GM19043 (cell line): Measurements from ENCODE around the gene ANKRA2.
A peak's percentile ranks its signal among the peaks of the same experiment; 100 is the strongest.

Experiments
- ATAC-seq: cut with Tn5 transposase; IDR thresholded peaks from one replicate; pipeline ENCODE4 v1.9.1; 2021; ENCODE audit warnings: low read depth; ENCODE audit not compliant: unreplicated experiment

The ANKRA2 gene, protein sequence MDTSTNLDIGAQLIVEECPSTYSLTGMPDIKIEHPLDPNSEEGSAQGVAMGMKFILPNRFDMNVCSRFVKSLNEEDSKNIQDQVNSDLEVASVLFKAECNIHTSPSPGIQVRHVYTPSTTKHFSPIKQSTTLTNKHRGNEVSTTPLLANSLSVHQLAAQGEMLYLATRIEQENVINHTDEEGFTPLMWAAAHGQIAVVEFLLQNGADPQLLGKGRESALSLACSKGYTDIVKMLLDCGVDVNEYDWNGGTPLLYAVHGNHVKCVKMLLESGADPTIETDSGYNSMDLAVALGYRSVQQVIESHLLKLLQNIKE

DNA sequence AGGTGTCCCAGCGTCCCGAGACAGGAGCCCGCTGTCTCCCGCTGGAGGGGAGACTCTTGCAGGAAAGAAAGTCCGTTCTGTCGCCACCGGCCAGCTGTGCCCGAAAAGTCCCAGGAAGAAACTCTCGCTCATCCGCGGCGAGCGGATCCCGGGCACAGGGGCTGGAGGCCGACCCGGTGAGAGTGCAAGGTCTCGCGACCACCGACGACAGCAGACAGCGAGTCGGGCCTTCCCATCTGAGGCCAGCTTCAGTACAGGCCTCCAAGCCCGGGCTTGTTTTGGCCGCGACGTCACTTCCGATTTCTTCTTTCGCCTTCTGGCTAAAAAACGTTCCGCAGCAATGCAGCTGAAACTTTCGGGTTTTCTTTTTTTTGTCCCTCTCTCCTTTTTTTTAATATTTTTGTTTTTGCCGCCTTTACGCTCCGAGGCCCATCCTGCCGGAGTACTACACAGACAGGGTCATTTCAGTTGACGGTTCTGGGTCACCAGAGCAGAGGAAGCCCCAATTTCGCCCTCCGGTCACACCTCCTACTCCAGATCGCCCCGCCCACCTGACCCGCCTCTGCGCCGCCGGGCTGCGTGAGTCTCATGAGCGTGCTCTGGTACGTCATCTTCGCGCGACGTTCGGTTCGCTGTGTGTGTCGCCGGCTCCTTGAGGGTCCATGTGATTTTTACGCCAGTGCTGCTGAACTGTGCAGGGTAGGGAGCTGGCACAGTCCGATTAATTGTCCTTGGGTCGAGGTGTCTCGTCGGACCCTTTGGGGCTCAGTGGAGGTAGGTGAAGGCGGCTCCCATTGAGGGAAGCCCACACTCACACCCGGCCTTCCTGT, at the start of gene ANKRA2, which contains the start of gene UTP15:
ANKRA2 (minus strand) TSS at position 501 of the 830 bp plus-strand sequence. CDS start 2,758 bp downstream, outside the sequence.
UTP15 (plus strand) TSS at position 605 of the 830 bp plus-strand sequence. CDS start 1,602 bp downstream, outside the sequence.
- ATAC-seq, result peak; percentile 97

DNA sequence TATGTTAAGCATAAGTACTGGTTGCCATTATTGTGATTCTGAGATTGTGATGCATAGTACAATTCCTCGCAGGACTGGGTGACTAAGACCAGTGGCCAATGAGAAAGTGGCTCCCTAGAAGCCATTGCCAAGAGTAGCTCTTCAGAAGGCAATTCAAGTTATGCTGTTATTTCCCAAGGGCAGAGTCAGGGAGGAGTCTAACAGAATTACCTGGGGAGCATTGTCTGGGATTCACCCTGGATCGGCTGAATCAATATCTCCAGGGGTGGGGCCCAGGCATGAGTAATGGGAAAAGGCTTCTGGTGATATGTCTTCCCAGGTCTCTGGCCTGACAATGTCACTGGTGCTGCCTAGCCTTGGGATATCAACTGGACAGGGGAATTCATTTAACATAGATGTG, 49.6 kb upstream of the ANKRA2 start:
- no peak for ATAC-seq

DNA sequence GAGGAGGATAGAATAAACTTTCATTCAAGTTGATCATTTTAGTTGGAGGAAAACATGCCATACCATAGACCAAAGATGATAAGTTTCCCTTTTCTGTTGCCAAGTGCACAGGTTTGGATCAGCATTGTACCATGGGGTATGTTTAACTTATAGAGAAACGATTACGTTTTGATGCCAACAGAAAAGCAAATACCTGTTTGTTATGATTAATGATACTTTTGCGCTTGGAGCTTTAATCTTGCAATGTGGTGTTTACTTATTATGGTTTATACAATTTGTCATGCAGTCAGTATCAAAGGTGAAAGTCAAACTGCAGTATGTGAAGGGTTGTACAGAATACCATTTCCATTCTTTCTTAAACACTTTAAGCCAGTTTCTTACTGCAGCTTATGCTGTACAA, 47.4 kb upstream of the ANKRA2 start:
- no peak for ATAC-seq

DNA sequence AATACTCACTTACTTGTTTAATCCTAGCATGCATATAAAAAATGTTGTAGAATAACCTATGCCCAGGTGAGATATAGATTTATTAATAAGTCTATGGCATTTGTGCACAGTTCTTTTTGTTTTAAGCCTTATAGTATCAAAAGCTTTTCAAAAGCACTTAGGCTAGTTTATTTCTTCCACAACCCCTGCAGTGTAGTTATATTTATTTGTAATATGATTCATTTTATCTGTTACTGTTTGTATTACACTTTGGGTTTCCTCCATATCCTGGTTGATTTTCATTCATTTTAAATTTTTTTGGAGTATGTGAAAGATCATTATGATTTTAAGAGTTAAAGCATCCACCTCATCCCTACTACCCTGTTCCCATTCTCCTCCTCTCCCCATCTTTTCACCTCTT, 41.8 kb upstream of the ANKRA2 start:
- no peak for ATAC-seq

DNA sequence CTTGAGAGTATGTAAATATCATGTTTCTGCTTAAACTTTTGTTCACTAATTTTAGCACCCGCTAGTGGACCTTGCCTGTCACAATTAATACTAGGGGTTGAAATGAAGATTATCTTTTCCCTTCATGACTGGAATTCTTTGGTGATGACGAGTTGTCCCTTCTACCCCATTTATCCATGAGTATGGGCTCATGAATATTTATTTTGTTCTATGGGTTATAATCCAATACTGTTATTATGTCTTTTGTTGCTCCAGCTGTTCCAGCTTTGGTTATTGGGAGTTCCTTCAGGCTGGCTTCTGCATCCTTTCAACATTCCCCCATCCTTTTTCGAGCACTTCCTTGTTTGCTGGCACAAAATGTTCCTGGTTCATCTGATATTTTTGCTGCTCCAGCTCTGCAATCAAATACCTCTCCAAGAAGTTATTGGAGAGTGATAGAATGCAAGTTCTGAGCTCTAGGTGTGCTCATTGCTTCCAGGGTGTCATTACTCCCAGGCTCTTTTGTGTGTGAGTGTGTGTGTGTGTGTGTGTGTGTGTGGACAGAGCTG, 40.8 kb upstream of the ANKRA2 start:
- ATAC-seq, result no peak

DNA sequence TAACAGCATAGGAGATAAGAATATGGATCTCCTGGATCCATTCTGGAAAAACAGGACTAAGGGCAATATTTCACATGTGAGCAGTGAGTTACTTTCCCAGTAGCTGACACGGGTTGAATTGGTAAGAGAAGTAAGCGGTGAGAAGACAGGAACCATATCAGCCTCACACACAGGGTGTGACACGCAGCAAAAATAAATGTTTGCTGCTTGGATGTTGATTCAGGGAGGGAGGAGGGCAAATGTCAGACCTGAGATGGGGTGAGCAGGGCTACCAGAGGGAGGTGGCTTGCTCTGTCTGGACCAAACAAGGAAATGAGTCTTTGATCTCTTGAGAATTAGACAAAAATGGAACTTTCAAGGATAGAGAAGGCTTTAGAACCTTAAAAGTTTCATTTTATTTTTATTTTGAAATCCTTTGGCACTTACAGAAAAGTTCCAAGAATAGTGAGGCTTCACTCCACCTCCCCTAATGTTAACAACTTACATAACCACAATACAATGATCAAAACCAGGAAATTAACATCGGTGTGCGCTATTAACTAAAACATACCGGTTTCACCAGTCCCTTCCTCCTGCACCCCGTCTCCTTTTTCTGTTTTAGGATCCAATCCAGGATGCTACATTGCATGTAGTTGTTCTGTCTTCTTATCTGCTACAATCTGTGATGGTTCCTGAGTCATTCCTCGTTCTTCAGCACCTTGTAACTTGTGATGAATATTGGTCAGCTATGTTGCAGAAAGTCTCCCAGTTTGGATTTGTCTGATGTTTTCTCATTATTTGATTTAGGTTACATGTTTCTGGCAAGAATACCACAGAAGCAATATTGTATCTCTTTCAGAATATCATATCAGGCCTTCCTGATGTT, 40.0 kb upstream of the ANKRA2 start:
- ATAC-seq, result no peak

DNA sequence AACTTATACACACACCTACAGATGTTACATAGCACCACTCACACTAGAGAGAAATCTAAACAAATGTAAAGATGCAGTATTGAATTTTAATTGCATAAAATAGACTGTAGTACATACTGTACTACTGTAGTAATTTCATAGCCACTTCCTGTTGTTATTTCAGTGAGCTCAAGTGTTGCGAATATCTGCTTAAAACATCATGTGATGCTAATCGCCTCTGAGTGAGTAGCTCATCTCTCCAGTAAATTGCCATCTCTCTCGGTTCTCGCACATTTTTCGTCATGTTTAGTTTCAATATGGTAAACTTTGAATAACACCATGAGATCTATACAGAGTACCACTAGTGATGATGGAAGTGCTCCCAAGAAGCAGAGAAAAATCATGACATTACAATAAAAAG, 38.6 kb upstream of the ANKRA2 start:
- no peak for ATAC-seq

DNA sequence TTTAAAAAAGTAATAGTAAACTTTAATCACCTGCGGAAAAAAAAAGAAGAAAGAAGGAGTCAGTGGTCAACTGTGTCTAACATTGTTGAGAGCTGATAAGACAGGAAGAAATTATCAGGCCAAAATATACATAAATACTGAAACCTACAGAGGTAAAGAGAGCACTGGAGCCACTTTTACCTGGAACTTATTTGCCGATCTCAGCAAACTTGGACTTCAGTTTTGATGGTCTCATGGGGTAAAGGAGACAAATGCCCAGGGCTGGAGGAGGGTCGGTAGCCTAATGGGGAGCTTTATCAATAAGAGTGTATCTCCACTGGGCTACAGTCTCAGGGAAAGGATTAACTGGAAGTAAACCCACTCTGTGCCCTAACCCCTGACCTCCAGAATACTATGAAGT, 33.9 kb upstream of the ANKRA2 start:
- no peak for ATAC-seq

DNA sequence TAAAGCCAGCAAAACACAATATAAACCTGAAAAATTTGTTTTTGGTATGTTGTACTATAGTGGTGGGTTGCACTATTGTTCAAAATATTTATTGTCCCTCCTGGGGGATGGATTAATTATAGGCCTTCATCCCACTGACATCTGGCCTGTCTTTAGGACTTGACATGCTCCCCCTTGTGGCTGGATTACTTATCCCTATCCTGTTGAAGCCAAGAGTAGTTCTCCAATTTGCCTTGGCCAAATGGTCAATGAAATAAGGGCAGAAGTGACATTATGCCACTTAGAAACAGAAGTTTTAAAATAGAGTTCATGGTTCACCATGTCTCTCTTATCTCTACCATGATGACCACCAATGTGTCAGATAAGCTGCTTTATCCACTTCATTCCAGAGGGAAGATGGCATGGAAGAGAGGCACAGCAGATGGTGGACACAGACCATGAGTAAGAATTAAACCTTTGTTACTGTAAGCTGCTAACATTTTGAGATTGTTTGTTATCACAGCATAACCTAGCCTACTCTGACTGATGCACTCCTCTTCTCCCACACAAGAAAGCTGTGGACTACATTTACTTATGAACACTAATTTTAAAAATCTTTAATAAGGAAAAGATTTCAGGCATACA, 31.4 kb upstream of the ANKRA2 start:
- ATAC-seq, result no peak

DNA sequence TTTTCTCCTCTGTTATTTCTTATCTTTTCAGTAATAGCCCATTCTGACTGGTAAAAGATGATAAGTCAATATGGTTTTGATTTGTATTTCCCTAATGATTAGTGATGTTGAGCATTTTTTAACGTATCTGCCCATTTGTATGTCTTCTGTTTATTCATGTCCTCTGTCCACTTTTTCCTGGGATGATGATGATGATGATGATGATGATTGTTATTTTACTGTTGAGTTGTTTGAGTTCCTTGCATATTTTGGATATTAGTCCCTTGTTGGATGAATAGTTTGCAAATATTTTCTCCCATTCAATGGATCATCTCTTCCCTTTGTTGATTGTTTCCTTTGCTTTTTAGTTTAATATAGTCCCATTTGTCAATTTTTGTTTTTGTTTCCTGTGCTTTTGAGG, 27.1 kb upstream of the ANKRA2 start:
- ATAC-seq, result no peak

DNA sequence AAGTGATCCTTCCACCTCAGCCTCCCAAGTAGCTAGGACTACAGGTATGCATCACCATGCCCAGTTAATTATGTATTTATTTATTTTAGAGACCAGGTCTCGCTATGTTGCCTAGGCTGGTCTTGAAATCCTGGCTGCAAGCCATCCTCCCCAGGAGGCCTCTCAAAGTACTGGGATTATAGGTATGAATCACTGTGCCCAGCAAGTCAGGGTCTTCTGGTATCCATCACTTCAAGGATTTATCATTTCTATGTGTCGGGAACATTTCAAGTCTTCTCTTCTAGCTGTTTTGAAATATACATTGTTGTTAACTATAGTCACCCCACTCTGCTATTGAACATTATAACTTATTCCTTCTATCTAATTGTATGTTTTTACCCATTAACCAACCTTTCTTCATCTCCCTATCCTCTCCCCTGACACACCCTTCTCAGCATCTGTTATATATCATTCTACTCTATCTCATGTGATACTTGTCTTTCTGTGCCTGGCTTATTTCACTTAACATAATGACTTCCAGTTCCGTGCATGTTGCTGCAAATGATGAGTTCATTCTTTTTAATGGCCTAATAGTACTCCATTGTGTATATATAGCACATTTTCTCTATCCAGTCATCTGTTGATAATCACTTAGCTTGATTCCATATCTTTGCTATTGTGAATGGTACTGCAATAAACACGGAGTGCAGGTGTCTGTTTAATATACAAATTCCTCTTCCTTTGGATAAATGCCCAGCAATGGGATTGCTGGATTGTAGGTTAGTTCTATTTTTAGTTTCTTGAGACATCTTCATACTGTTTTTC, 26.5 kb upstream of the ANKRA2 start:
- no peak for ATAC-seq

DNA sequence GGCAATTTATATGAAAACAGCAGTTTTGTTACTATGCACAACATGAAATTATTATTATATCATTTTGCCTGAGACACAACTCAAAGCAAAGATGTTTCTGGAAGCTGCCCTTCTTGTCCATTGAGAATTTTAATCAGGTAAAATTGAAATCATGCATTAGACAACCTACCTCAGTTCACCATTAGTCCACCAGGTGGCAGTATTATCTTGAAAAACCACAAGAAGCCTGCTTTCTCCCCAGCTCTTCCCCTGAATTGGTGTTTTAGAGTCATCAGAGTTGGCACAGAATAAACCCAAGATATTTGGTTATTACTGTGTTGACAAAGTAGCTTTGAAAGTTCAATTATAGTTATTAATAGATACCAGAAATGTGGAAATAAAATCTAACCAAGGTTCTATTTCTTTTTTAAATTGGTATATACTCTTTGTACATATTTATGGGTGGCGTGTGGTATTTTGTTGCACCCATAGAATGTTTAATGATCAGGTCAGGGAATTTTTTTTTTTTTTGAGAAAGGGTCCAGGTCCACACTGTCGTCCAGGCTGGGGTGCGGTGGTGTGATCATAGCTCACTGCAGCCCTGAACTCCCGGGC, 25.8 kb upstream of the ANKRA2 start:
- no peak for ATAC-seq

DNA sequence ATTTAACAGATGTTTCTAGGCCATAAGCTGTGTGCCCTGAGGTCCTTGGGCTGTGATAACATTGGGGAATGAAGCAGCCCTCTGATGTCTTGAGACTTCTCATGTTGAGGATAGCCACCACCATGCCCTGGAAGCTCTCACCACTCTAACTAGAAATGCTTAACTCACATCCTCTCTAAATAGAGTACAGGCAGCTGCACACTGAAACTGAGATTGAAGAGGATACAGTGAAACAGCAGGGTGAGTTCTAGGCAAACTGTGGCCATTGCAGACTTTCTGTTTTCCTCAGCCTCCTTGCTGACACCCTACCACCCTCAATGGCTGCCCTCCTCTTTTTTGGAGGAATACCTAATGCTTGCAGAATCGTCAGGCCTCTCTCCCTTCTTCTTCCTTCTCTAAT, 22.5 kb upstream of the ANKRA2 start:
- ATAC-seq, result peak; percentile 77

DNA sequence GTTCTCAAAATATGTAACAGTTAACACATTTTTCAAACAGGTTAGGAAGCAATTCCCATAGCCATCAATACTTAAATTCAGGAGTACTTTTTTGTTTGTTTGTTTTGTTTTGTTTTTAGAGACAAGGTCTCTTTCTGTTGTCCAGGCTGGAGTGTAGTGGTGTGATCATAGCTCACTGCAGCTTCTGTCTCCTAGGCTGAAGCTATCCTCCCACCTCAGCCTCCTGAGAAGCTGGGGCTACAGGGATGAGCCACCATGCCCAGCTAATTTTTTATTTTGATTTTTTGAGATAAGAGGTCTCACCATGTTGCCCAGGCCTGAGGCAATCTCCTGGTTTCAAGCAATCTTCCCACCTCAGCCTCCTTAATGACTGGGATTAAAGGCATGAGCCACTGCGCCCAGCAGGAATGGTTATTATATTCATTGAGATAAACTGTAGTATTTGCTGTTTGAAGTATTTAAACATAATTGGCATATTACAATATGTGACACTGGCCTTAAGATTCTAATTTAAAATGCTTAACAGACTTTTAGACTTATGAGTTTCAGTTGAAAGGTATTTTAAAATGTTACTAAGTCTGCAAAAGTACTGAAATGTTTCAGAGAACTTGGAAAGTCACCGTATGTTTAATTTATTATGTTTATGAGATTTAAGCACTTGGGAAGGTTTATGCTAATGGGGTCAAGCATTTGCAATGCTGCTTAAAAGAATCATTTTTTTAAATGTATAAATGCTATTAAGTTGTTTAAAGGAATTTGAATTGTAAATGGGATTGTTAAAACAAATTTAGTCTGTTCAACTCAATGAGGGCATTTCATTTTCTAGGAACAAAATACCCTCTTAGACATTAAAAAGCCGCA, 17.1 kb upstream of the ANKRA2 start:
- no peak for ATAC-seq

DNA sequence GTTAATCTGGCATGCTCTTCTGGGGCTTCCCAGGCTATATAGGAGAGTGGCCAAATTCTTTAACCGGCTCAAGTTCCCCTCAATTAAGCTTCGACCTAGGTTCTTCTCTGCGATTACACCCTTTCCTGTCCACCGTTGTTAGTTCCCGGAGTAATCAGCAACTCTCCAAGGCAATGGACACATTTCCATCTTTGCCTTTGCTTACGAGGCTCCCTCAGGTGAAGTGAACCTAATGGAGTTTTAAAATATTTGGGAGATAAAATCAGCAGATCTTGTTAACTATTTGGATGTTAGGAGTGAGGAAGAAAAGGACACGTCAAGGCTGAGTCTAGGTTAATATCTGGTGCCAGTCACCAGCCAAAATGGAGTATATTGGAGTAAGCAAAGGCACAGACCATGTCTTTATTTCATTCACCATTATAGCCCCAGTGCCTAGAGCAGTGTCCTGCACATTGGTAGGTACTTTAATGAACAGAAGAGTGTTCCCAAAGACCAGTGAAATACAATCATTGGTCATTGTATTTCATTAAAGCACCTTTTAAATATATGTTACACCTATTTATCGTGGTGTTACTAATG, 619 bp upstream of the ANKRA2 start:
- ATAC-seq, result peak; percentile 27

DNA sequence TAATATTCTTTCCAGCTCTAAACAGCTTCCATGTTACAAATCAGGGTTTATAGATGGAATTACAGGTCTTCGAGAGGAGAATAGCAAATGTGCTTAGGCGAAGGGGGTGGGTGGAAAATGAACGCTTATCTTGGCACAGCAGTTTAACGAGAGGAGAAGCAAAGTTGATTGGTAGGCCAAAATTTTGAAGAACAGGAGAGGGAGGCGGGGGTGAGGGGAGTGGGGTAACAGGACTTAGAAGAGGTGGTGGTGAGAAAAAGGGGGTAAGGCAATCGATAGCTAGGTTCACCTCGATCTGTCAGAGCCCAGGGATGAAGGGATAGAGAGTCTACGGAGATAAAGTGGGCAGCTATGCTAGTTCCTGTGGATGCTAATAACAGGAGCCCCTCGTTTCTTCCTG, 764 bp downstream of the ANKRA2 start:
- no peak for ATAC-seq

DNA sequence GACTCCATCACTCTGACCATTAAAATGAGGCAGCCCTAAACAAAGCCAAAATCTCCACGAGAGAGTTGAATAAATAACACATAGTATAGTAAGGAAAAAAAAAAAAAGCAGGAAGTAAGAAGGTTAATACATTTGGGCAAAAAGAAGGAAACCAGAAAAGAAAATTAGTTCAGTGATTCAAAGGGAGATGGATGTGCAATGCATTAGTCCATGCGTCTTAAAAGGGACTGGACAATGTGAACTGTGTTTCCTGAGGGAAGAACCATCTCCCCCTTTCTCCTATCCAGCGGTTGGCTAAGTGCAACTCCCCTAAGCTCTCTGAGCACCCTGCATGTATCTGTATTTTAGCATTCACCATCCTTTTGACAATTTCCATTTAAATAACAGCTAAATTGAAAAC, 1.4 kb downstream of the ANKRA2 start:
- ATAC-seq, result no peak

DNA sequence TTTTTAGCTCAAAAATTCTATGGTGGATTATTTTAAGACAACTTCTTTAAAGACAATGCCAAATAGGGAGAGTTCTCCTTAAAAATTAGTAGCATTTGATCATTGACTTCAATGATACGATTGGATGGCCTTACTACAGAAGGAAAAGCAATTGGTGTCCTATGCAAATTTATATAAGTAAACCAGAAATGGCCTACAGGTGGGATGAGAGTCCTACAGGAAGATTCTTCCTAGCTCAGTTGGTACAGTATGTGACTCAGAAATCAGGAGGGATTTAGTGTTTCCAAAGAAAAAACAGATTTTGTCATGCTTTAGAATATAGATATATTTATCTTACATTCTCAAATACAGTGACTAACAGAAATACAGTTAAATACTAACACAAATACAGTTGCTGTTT, 6.5 kb downstream of the ANKRA2 start:
- no peak for ATAC-seq
